Heart left ventricle (tissue), 16 donors: ENCODE data around the gene HJV. TPM values are rescaled to one million over a fixed set of nuclear protein-coding genes. Genes with fewer than 3 reads are reported as not detected.

Experiments used
- ATAC-seq, 4 donors: fragments of 200-7000 bp; cut with Tn5 transposase; one replicate each; pipeline ENCODE4 v1.9.1; 2020 to 2022; ENCODE audit warnings: moderate library complexity in 4 of 4, mild to moderate bottlenecking in 3 of 4, moderate number of reproducible peaks in 1 of 4
- DNase-seq, 5 donors: peaks; one replicate each; pipeline ENCODE4 v3.0.0-alpha.2; 2020
- H3K27ac ChIP-seq, 12 donors: fragments of 200-600 bp; sonication (generic) in 4 of 12; one replicate each; pipeline versions ENCODE4 v1.5.0 to v1.8.0; 2016 to 2022; ENCODE audit warnings: mild to moderate bottlenecking in 2 of 12
- H3K27me3 ChIP-seq, 9 donors: fragments of 200-600 bp; sonication (generic) in 2 of 9; one replicate each; pipeline versions ENCODE4 v1.5.1 to v1.8.0; 2016 to 2022; ENCODE audit warnings: mild to moderate bottlenecking in 3 of 9
- H3K36me3 ChIP-seq, 9 donors: fragments of 200-600 bp; sonication (generic) in 2 of 9; one replicate each; pipeline versions ENCODE4 v1.5.0 to v1.8.0; 2018 to 2022; ENCODE audit warnings: mild to moderate bottlenecking in 2 of 9
- H3K4me1 ChIP-seq, 12 donors: fragments of 200-600 bp; sonication (generic) in 4 of 12; one replicate each; pipeline versions ENCODE4 v1.5.0 to v1.8.0; 2016 to 2022; ENCODE audit warnings: mild to moderate bottlenecking in 3 of 12
- H3K4me3 ChIP-seq, 12 donors: fragments of 200-600 bp; sonication (generic) in 4 of 12; one replicate each; pipeline versions ENCODE4 v1.5.0 to v1.8.0; 2017 to 2022; ENCODE audit warnings: mild to moderate bottlenecking in 9 of 12, moderate library complexity in 4 of 12
- H3K9me3 ChIP-seq, 12 donors: fragments of 200-600 bp; sonication (generic) in 4 of 12; one replicate each; pipeline versions ENCODE4 v1.5.0 to v1.8.0; 2016 to 2022; ENCODE audit warnings: mild to moderate bottlenecking in 1 of 12
- POLR2A ChIP-seq, 2 donors: fragments of 450-650 bp; IDR thresholded peaks; one replicate each; pipeline ENCODE4 v1.6.1; 2017; ENCODE audit warnings: antibody characterized with exemption in 2 of 2, mild to moderate bottlenecking in 2 of 2, moderate library complexity in 2 of 2
- WGBS, 4 donors: extraction: QIAGEN DNeasy Blood & Tissue Kit in 2 of 4; methylation state at CpG; one replicate each; pipeline versions ENCODE4 v1.1.5 to v1.1.7; 2013 to 2018; 5-methylcytosine and 5-hydroxymethylcytosine counted together
- intact Hi-C, 10 donors: fragments of 100-400 bp; cut with DNase I; formaldehyde crosslinking; loops; one replicate each; pipeline versions ENCODE4 v1.11.1 to v1.14.2; 2022
- polyA plus RNA-seq, 2 donors: library from polyadenylated mRNA; stranded (reverse); fragments of 200-250 nt; gene quantifications; one replicate each; pipeline ENCODE4 v1.2.3, GENCODE V29; 2013
- total RNA-seq, 9 donors: library from RNA; depleted of rRNA in 2 of 9; stranded (reverse); fragments of >200 nt in 2 of 9; fragmentation: NEBNext Ultra II Directional in 3 of 9; extraction: Animal tissue kit (Norgen Biotek cat#: 25700) in 3 of 9; gene quantifications; one replicate each; pipeline versions ENCODE4 v1.1.0 to v1.2.4, GENCODE V29; 2016 to 2023
- TF ChIP-seq, protein P1 (sequence below), 12 donors: fragments of 200-600 bp; sonication (generic) in 4 of 12; IDR thresholded peaks; one replicate each; pipeline versions ENCODE4 v1.5.0 to v1.8.0; 2018 to 2022; ENCODE audit warnings: antibody characterized with exemption in 12 of 12, mild to moderate bottlenecking in 5 of 12
- donor health status: ischemic (EF 13 %, LVEDD 7.1; RV severe dilation, severe dysfunction).
- donor health status: healthy with polysubstance abuse.
- donor health status: DM: no; HTN: yes; CAD: no.
- donor health status: DM: no; HTN: no; CAD: no.
- donor health status: ischemic (EF 25% LVEDD 6.9; RV normal size, moderate dysfunction).
- donor health status: ischemic (EF 25% LVEDD 5.7; RV mildly dilated, moderate dysfunction).
- donor health status: healthy.
- donor health status: DM: yes; HTN: yes; CAD: no.
- donor health status: ischemic (EF 35%, LVEDD 5.7; RV mildly dilated, moderate dysfunction).
- donor health status: nonischemic (EF 11% LVEDD 7.7; RV severe dilation, severe dysfunction).
- donor health status: DM: yes; HTN: yes; CAD: no.
- donor health status: PGD.
- donor health status: ischemic (EF 29% LVEDD 5.4; RV normal size, mild dysfunction).
- donor health status: nonischemic (EF 23%, LVEDD 6.1; RV moderate dilation, normal function).

Gene HJV
- total and polyA plus RNA-seq, 11 donors, result 0.62 to 125 (median 63.9) TPM

DNA sequence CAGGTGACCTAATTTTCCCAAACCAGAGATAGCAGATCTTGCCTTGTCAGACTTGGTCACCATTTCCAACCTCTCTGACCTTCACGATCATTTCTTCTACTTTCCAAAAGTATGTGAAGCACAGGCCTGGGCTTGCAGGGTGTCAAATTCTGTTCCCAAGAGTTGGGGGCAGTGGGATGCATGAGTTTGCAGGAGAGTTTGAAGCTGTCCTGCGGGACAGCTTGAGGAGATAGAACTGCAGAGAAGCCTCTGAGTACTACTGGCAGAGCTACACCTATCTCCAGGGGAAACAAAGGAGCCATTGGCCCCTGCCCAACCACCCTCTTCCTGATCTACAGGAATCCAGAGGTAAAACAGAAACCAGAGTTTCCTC lies 36.4 kb downstream of the HJV start:
- no peaks in the 10 kb centered on the region for H3K36me3 ChIP-seq
- no peaks in the 10 kb centered on the region for H3K27me3 ChIP-seq
- DNase-seq, result peak in 2 of 5 donors; percentile 40 to 51
- TF ChIP-seq POLR2A (IDR thresholded peaks at IDR 0.05), result no peak
- TF ChIP-seq, protein P1, sequence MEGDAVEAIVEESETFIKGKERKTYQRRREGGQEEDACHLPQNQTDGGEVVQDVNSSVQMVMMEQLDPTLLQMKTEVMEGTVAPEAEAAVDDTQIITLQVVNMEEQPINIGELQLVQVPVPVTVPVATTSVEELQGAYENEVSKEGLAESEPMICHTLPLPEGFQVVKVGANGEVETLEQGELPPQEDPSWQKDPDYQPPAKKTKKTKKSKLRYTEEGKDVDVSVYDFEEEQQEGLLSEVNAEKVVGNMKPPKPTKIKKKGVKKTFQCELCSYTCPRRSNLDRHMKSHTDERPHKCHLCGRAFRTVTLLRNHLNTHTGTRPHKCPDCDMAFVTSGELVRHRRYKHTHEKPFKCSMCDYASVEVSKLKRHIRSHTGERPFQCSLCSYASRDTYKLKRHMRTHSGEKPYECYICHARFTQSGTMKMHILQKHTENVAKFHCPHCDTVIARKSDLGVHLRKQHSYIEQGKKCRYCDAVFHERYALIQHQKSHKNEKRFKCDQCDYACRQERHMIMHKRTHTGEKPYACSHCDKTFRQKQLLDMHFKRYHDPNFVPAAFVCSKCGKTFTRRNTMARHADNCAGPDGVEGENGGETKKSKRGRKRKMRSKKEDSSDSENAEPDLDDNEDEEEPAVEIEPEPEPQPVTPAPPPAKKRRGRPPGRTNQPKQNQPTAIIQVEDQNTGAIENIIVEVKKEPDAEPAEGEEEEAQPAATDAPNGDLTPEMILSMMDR (IDR thresholded peaks at IDR 0.05), result no peak
- H3K4me1 ChIP-seq, result peaks cover 23 to 83% (median 64%) of the 10 kb centered on the region in 12 donors
- peak in 2 of 4 donors; percentile 1 to 2 for ATAC-seq
- intact Hi-C loops, result no loop called here
- peak overlapping the region; percentile 72 to 98 (median 96) for H3K27ac ChIP-seq
- 18 to 31% (median 21%) methylated on average over 2 of the region's 2 CpGs for WGBS, 4 donors
- H3K4me3 ChIP-seq, result peak overlapping the region in 9 of 12 donors; percentile 23 to 49 (median 42)
- no peaks in the 10 kb centered on the region for H3K9me3 ChIP-seq

DNA sequence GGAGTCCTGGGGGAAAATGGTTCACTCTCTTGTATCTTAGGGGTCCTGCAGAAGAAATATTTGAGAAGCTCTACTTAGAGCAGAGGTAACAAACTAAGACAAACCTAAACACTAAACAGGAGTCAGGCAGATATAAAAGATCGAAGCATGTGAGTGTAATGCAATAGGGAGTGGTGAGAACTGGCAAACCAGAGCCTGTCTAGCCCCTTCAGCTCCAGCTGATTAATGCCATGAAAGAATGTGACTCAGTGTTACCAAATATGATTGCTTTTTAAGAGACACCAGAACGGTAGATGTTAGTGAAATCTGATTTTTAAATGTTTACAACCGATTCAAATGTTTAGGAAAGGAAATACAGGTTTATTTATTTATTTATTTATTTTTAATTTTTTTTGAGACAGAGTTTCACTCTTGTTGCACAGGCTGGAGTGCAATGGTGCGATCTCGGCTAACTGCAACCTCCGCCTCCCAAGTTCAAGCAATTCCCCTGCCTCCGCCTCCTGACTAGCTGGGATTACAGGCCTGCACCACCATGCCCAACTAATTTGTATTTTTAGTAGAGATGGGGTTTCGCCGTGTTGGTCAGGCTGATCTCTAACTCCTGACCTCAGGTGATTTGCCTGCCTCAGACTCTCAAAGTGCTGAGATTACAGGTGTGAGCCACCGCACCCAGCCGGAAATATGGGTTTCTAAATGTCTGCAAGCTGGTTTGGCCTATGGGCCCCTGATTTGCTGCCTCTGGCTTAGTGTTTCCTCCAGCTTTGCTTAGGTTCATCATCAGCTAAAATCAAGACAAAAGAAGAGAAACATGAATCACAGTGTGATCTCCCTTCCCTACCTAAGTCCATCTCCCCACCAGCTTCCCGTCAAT lies 37.3 kb downstream of the HJV start:
- H3K4me1 ChIP-seq, result peaks cover 23 to 86% (median 69%) of the 10 kb centered on the region in 12 donors
- H3K4me3 ChIP-seq, result peak overlapping the region in 3 of 12 donors; percentile 39 to 49 (median 45)
- intact Hi-C loops, result no loop called here
- DNase-seq (no peak), ATAC-seq (no peak)
- peak overlapping the region; percentile 81 to 98 (median 96) for H3K27ac ChIP-seq
- 86 to 88% (median 87%) methylated on average over 12 of the region's 12 CpGs for WGBS, 4 donors
- TF ChIP-seq POLR2A (IDR thresholded peaks at IDR 0.05), result no peak
- TF ChIP-seq, protein P1 (IDR thresholded peaks at IDR 0.05), result no peak
- no peaks in the 10 kb centered on the region for H3K9me3 ChIP-seq
- no peaks in the 10 kb centered on the region for H3K27me3 ChIP-seq
- no peaks in the 10 kb centered on the region for H3K36me3 ChIP-seq

DNA sequence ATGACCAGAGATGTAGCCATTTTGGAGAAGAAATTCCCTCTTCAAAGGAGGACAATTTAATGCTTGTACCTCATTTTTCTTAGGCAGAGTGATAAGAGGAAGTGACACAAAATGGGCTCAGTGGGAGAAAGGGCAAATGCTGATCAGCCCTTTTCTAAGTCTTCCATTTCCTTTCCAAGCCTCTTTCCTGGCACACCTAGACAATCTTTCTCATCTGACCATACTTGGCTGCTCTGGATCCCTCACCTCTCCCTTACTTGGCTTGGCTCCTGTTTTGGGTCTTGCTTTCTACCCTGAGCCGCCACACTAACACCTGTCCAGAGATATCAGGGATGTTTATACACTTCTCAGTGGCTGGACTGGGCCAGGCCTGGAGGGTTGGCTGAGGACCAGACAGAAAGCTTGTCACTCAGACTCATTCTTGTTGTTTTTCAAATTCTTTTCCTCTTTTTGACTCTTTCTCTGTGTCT lies 38.3 kb downstream of the HJV start:
- intact Hi-C loops, result no loop called here
- ATAC-seq, result peak in 2 of 4 donors; percentile 2 to 12
- H3K9me3 ChIP-seq, result no peaks in the 10 kb centered on the region

More for the DNA sequence above, 38.3 kb downstream of the HJV start:
- DNase-seq, result peak in 4 of 5 donors; percentile 41 to 80 (median 58)
- H3K36me3 ChIP-seq, result no peaks in the 10 kb centered on the region
- H3K4me3 ChIP-seq, result no peak overlapping the region
- H3K27ac ChIP-seq, result peak overlapping the region; percentile 81 to 98 (median 96)
- WGBS, 4 donors, result 28 to 31% (median 30%) methylated on average over 1 of the region's 1 CpG
- H3K4me1 ChIP-seq, result peaks cover 32 to 90% (median 78%) of the 10 kb centered on the region in 12 donors
- TF ChIP-seq POLR2A (IDR thresholded peaks at IDR 0.05), result no peak
- TF ChIP-seq, protein P1 (IDR thresholded peaks at IDR 0.05), result no peak
- H3K27me3 ChIP-seq, result no peaks in the 10 kb centered on the region
